Measurements from ENCODE around the gene TXNDC2.
"Not testable (repeated sequence)": the region's sequence is repeated elsewhere in the genome, so short reads cannot be mapped to it uniquely, and the experiment has no call there.

TXNDC2 gene

DNA sequence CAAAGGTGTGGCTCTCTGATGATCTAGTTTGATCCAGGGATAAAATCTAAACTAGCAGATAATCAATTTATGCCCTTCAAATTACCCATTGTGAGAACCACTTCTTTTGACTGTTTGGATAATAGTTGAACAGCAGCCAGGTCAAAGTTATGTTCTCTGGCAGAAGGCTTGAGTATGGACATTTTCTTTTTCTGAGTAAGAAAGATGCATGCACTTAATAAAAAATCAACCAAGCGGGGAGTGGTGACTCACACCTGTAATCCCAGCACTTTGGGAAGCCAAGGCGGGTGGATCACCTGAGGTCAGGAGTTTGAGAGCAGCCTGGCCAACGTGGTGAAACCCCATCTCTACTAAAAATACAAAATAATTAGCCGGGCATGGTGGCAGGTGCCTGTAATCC, 5.7 kb downstream of the TXNDC2 start:
- not testable (repeated sequence) for H3K4me1 ChIP-seq (ENCODE audit: control insufficient read depth, insufficient read depth, low read length)

DNA sequence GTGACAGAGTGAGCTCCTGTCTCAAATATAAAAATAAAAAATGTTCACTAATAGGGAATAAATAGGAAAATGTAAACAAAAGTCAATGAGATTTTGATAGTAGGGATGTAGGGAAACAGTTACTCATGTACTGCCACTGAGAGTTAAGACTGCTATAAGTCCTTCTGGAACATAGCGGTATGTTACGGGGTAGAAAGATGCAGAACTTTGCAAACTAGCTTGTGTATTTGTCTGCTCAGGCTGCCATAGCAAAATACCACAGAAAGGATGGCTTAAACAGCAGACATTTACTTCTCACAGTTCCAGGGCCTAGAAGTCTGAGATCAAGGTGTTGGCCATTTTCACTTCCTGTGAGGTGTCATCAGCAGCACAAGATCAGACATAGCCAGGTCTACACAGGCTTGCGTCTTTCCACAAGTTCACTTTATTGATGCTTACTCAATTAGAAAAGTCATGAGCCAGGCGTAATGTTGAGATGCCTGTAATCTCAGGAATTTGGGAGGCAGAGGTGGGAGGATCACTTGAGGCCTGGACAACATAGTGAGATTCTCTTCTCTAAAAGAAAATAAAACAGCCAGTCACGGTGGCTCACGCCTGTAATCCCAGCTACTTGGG, 8.8 kb downstream of the TXNDC2 start:
- no peaks in the 10 kb centered on the region for H3K36me3 ChIP-seq (ENCODE audit: control insufficient read depth, insufficient read depth, low read length)
- H3K4me1 ChIP-seq (ENCODE audit: control insufficient read depth, insufficient read depth, low read length) = peaks cover 2% of the 10 kb centered on the region
- no peaks in the 10 kb centered on the region for H3K27me3 ChIP-seq (ENCODE audit: control insufficient read depth, insufficient read depth, low read length)
- H3K9ac ChIP-seq (ENCODE audit: low read depth, low read length) = no peak overlapping the region
- H3K4me3 ChIP-seq (ENCODE audit: low read depth, low read length) = no peak overlapping the region
- H3K9me3 ChIP-seq (ENCODE audit: control insufficient read depth, insufficient read depth, low read length) = no peaks in the 10 kb centered on the region

More for the DNA sequence above, 5.7 kb downstream of the TXNDC2 start:
- not testable (repeated sequence) for H3K4me3 ChIP-seq (ENCODE audit: low read depth, low read length); H3K9me3 ChIP-seq (ENCODE audit: control insufficient read depth, insufficient read depth, low read length); H3K36me3 ChIP-seq (ENCODE audit: control insufficient read depth, insufficient read depth, low read length); H3K27me3 ChIP-seq (ENCODE audit: control insufficient read depth, insufficient read depth, low read length); H3K9ac ChIP-seq (ENCODE audit: low read depth, low read length)

DNA sequence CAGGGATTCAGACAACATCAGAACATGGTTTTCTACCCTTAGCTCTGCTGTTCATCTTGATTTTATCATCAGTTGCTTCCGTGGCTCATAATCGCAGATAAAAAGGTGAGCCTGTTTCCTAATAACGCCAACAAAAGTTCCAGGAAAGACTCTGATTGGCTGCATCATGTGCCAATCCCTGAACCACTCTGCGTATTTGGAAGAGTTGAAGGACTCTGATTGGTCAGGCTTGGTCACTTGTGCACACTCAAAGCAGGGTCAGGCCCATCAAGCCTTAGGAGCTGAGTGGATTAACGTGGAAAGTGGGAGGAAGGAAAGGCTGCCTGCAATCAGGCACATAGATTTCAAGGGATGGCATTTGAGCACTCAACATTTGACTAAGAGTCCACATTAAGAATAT, 11.4 kb downstream of the TXNDC2 start:
- Histone ChIP-seq H3K4me3 (ENCODE audit: low read depth, low read length) (no peak overlapping the region), H3K36me3 (ENCODE audit: control insufficient read depth, insufficient read depth, low read length) (no peaks in the 10 kb centered on the region), H3K4me1 (ENCODE audit: control insufficient read depth, insufficient read depth, low read length) (peaks cover 11% of the 10 kb centered on the region), H3K9ac (ENCODE audit: low read depth, low read length) (no peak overlapping the region), H3K27me3 (ENCODE audit: control insufficient read depth, insufficient read depth, low read length) (no peaks in the 10 kb centered on the region), H3K9me3 (ENCODE audit: control insufficient read depth, insufficient read depth, low read length) (no peaks in the 10 kb centered on the region)

DNA sequence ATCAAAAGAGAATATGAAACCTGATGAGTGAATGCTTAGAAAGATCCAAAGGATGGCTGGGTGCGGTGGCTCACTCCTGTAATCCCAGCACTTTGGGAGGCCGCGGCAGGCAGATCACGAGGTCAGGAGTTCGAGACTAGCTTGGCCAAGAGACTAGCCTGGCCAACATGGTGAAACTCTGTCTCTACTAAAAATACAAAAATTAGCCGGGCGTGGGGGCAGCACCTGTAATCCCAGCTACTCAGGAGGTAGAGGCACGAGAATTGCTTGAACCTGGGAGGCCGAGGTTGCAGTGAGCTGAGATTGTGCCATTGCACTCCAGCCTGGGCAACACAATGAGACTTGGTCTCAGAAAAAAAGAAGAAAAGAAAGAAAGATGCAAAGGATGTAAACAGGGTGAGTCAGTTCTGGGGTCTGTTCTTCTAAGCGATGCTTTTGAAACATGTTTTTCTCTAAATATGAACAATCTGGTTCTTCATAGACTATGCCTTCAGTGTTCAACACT, 12.1 kb downstream of the TXNDC2 start:
- H3K4me1 ChIP-seq (ENCODE audit: control insufficient read depth, insufficient read depth, low read length) = peaks cover 11% of the 10 kb centered on the region
- H3K36me3 ChIP-seq (ENCODE audit: control insufficient read depth, insufficient read depth, low read length); H3K4me3 ChIP-seq (ENCODE audit: low read depth, low read length): not testable (repeated sequence)

DNA sequence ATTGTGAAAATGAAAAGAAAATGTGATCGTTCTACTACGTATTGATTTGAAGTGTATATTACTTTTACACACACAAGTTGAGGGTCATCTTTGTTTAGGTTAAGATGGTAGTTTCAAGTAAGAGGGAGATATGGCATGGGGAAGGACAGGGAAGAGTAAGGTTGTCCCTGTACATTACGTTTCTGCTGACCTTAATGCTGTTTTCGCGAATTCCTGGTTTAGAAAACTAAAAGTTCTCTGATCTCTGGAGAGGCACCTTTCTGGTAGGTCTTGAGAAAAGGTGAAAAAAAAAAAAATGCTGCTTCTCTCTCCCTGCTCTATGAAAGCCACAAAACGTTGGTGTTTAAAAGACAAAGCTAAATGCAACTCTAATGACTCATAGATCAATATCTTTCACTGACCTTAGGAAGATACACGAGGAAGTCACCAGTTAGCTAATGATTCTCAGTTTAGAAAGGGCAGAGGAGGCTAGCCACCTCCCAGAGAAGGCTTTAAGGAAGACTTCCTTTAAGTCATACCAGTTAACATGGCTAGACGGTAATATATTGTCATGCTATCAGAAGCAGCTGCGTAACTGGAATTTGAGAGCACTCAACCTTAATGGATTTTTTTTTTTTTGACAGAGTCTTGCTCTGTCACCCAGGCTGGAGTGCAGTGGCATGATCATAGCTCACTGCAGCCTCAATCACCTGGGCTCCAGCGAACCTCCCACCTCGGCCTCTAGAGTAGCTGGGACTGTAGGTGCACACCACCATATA, 13.2 kb downstream of the TXNDC2 start:
- Histone ChIP-seq H3K27me3 (ENCODE audit: control insufficient read depth, insufficient read depth, low read length) (no peaks in the 10 kb centered on the region), H3K9me3 (ENCODE audit: control insufficient read depth, insufficient read depth, low read length) (no peaks in the 10 kb centered on the region), H3K36me3 (ENCODE audit: control insufficient read depth, insufficient read depth, low read length) (no peaks in the 10 kb centered on the region), H3K4me3 (ENCODE audit: low read depth, low read length) (no peak overlapping the region), H3K4me1 (ENCODE audit: control insufficient read depth, insufficient read depth, low read length) (peaks cover 11% of the 10 kb centered on the region), H3K9ac (ENCODE audit: low read depth, low read length) (peak overlapping the region; percentile 1)

More for the DNA sequence above, 12.1 kb downstream of the TXNDC2 start:
- not testable (repeated sequence) for H3K27me3 ChIP-seq (ENCODE audit: control insufficient read depth, insufficient read depth, low read length); H3K9me3 ChIP-seq (ENCODE audit: control insufficient read depth, insufficient read depth, low read length); H3K9ac ChIP-seq (ENCODE audit: low read depth, low read length)

DNA sequence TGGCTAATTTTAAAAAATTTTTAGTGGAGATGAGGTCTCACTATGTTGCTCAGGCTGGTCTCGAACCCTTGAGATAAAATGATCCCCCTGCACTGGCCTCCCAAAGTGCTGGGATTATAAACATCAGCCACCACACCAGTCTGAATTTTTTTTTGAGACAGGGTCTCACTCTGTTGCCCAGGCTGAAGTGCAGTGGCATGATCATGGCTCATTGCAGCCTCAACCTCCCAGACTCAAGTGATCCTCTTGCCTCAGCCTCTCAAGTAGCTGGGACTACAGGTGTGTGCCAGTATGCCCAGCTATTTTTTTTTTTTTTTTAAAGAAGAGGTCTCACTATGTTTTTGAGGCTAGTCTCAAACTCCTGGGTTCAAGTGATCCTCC, 13.8 kb downstream of the TXNDC2 start:
- H3K9me3 ChIP-seq (ENCODE audit: control insufficient read depth, insufficient read depth, low read length); H3K4me3 ChIP-seq (ENCODE audit: low read depth, low read length); H3K27me3 ChIP-seq (ENCODE audit: control insufficient read depth, insufficient read depth, low read length); H3K36me3 ChIP-seq (ENCODE audit: control insufficient read depth, insufficient read depth, low read length); H3K9ac ChIP-seq (ENCODE audit: low read depth, low read length): not testable (repeated sequence)
- peaks cover 11% of the 10 kb centered on the region for H3K4me1 ChIP-seq (ENCODE audit: control insufficient read depth, insufficient read depth, low read length)

DNA sequence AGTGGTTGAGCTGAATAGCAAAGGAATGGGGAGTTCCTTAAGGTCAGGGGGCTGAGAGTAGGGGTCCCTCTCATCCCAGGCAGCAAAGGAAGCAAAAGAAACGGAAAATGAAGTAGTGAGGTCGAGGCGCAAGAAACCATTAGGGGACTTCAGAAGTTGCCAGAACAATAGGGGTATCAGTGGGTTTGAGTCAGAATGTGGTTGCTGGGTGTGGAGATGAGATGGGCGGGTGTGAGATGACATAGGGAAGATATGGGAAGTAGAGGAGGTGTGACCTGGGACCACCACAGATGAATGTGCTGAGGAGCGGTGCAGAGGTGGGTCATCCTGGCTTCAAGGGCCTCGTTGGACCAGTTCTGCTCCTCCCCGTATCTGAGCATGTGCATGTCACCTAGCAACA, 14.9 kb downstream of the TXNDC2 start:
- Histone ChIP-seq H3K27me3 (ENCODE audit: control insufficient read depth, insufficient read depth, low read length) (no peaks in the 10 kb centered on the region), H3K9me3 (ENCODE audit: control insufficient read depth, insufficient read depth, low read length) (no peaks in the 10 kb centered on the region), H3K9ac (ENCODE audit: low read depth, low read length) (no peak overlapping the region), H3K36me3 (ENCODE audit: control insufficient read depth, insufficient read depth, low read length) (no peaks in the 10 kb centered on the region), H3K4me1 (ENCODE audit: control insufficient read depth, insufficient read depth, low read length) (peaks cover 11% of the 10 kb centered on the region), H3K4me3 (ENCODE audit: low read depth, low read length) (no peak overlapping the region)

DNA sequence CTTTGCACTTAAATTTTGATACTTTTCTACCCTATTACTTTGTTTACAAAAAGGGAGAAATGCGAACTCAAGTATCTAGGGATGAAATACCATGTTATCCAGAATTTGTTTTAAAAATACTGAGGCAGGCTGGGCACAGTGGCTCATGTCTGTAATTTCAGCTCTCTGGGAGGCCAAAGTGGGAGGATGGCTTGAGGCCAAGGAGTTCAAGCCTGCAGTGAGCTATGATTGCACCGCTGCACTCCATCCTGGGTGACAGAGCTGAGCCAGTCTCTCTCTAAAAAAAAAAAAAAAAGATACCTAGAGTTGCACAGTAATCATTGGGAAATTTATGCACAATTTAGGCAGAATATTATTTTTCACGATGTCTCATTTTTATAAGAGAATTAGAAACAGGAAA, 15.6 kb downstream of the TXNDC2 start:
- Histone ChIP-seq H3K9me3 (ENCODE audit: control insufficient read depth, insufficient read depth, low read length) (no peaks in the 10 kb centered on the region), H3K4me3 (ENCODE audit: low read depth, low read length) (no peak overlapping the region), H3K9ac (ENCODE audit: low read depth, low read length) (no peak overlapping the region), H3K4me1 (ENCODE audit: control insufficient read depth, insufficient read depth, low read length) (peaks cover 11% of the 10 kb centered on the region), H3K36me3 (ENCODE audit: control insufficient read depth, insufficient read depth, low read length) (no peaks in the 10 kb centered on the region), H3K27me3 (ENCODE audit: control insufficient read depth, insufficient read depth, low read length) (no peaks in the 10 kb centered on the region)

DNA sequence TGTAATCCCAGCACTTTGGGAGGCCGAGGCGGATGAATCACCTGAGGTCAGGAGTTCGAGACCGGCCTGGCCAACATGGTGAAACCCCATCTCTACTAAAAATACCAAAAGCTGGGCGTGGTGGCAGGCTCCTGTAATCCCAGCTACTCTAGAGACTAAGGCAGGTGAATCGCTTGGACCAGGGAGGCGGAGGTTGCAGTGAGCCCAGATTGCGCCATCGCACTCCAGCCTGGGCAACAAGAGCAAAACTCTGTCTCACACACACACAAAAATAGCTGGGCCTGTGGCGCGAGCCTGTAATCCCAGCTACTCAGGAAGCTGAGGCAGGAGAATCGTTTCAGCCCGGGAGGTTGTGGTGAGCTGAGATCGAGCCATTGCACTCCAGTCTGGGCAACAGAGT, 16.5 kb downstream of the TXNDC2 start:
- peaks cover 11% of the 10 kb centered on the region for H3K4me1 ChIP-seq (ENCODE audit: control insufficient read depth, insufficient read depth, low read length)
- not testable (repeated sequence) for H3K9me3 ChIP-seq (ENCODE audit: control insufficient read depth, insufficient read depth, low read length); H3K9ac ChIP-seq (ENCODE audit: low read depth, low read length)

DNA sequence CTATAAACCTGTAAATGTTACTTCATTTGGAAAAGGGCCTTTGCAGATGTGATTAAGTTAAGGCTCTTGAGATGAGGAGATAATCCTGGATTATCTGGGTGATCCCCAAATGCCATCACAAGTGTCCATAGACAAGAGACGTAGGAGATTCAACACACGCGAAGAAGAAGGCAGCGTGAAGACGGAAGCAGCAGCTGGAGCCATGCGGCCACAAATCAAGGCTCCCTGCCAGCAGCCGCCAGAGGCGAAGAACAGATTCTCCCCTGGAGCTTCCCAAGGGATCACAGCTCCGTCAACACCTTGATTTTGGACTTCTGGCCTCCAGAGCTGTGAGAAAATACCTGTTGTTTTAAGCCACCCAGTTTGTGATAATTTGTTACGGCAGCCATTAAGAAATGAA, 17.1 kb downstream of the TXNDC2 start:
- H3K9ac ChIP-seq (ENCODE audit: low read depth, low read length) = no peak overlapping the region
- H3K4me3 ChIP-seq (ENCODE audit: low read depth, low read length) = no peak overlapping the region
- no peaks in the 10 kb centered on the region for H3K27me3 ChIP-seq (ENCODE audit: control insufficient read depth, insufficient read depth, low read length)
- peaks cover 11% of the 10 kb centered on the region for H3K4me1 ChIP-seq (ENCODE audit: control insufficient read depth, insufficient read depth, low read length)
- H3K9me3 ChIP-seq (ENCODE audit: control insufficient read depth, insufficient read depth, low read length) = no peaks in the 10 kb centered on the region
- H3K36me3 ChIP-seq (ENCODE audit: control insufficient read depth, insufficient read depth, low read length) = no peaks in the 10 kb centered on the region

More for the DNA sequence above, 16.5 kb downstream of the TXNDC2 start:
- H3K36me3 ChIP-seq (ENCODE audit: control insufficient read depth, insufficient read depth, low read length); H3K27me3 ChIP-seq (ENCODE audit: control insufficient read depth, insufficient read depth, low read length); H3K4me3 ChIP-seq (ENCODE audit: low read depth, low read length): not testable (repeated sequence)

DNA sequence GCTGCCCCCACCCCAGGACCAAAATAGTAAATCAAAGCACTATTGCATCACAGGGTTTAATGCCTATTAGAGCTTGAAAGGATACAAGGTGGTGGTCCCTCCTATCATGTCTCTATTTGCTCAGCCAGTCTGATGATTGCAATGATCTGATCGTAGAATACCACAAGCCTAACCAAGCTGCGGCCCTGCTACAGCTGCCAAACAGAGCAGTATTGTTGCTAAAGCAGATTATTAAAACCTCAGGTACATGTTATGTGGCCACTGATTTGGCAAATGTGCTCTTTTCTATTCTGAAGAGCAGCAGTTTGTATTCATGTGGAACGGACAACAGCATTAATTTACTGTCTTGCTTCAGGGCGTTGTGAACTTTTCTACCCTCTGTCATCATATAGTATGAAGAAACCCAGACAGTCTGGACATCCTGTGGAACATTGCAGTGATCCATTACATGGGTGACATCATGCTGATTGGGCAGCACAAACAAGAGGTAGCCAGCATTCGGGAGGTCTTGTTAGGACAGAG, 19.7 kb downstream of the TXNDC2 start:
- H3K36me3 ChIP-seq (ENCODE audit: control insufficient read depth, insufficient read depth, low read length) = no peaks in the 10 kb centered on the region
- H3K4me1 ChIP-seq (ENCODE audit: control insufficient read depth, insufficient read depth, low read length) = peaks cover 4% of the 10 kb centered on the region
- H3K27me3 ChIP-seq (ENCODE audit: control insufficient read depth, insufficient read depth, low read length) = no peaks in the 10 kb centered on the region
- no peak overlapping the region for H3K4me3 ChIP-seq (ENCODE audit: low read depth, low read length)
- no peaks in the 10 kb centered on the region for H3K9me3 ChIP-seq (ENCODE audit: control insufficient read depth, insufficient read depth, low read length)
- no peak overlapping the region for H3K9ac ChIP-seq (ENCODE audit: low read depth, low read length)

DNA sequence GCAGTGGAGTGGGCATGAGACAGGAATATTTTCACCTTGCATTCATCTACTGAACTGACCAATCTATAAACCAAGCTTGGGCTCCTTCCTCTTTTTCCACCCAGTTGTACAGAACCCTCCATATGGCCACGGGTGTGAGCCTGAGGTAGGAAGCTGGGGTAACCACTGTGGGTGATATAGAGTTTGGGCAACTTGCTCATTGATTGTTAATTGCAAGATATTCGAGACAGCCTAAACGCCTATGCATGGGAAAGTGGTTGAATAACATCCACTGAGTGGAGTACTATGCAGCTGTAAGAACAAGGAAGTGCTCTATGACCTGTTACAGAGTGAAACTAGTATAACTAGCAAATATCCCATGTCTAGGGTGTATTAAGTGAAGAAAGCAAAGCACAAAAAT, 20.7 kb downstream of the TXNDC2 start:
- no peaks in the 10 kb centered on the region for H3K4me1 ChIP-seq (ENCODE audit: control insufficient read depth, insufficient read depth, low read length)
- H3K9ac ChIP-seq (ENCODE audit: low read depth, low read length) = no peak overlapping the region
- no peaks in the 10 kb centered on the region for H3K36me3 ChIP-seq (ENCODE audit: control insufficient read depth, insufficient read depth, low read length)
- no peaks in the 10 kb centered on the region for H3K9me3 ChIP-seq (ENCODE audit: control insufficient read depth, insufficient read depth, low read length)
- H3K27me3 ChIP-seq (ENCODE audit: control insufficient read depth, insufficient read depth, low read length) = no peaks in the 10 kb centered on the region
- H3K4me3 ChIP-seq (ENCODE audit: low read depth, low read length) = no peak overlapping the region

Measured in iPS-15b (cell line).